Ovary (tissue), 9 donors: Measurements from ENCODE around the gene IL1RAPL1. TPM values are rescaled to one million over a fixed set of nuclear protein-coding genes. Genes with fewer than 3 reads are reported as not detected.

Experiments used
- DNase-seq, 5 donors: peaks; one replicate each; pipeline ENCODE4 v3.0.0-alpha.2; 2019 to 2020
- H3K27ac ChIP-seq, 2 donors: fragments of 200-600 bp; one replicate each; pipeline versions ENCODE4 v1.5.1 to v1.8.0; 2019 to 2022
- H3K27me3 ChIP-seq: fragments of 200-600 bp; one replicate; pipeline ENCODE4 v1.8.0; 2022
- H3K36me3 ChIP-seq: fragments of 200-600 bp; sonication (generic); one replicate; pipeline ENCODE4 v1.5.1; 2019
- H3K4me1 ChIP-seq: one replicate; pipeline ENCODE4 v1.8.1; 2013; ENCODE audit warnings: mild to moderate bottlenecking, moderate library complexity; ENCODE audit not compliant: insufficient read depth
- H3K4me3 ChIP-seq: fragments of 200-600 bp; sonication (generic); one replicate; pipeline ENCODE4 v1.5.1; 2017
- H3K9me3 ChIP-seq, 2 donors: fragments of 200-600 bp in 1 of 2; sonication (generic) in 1 of 2; one replicate each; pipeline versions ENCODE4 v1.5.1 to v1.8.1; 2013 to 2019; ENCODE audit warnings: mild to moderate bottlenecking in 1 of 2, moderate library complexity in 1 of 2
- EP300 ChIP-seq: sonication (generic); formaldehyde crosslinking; IDR thresholded peaks from one replicate; pipeline ENCODE4 v1.6.1; 2017; ENCODE audit warnings: antibody characterized with exemption
- POLR2A ChIP-seq: fragments of 450-650 bp; IDR thresholded peaks from one replicate; pipeline ENCODE4 v1.6.1; 2017; ENCODE audit warnings: antibody characterized with exemption, mild to moderate bottlenecking, moderate library complexity
- WGBS, 3 donors: extraction: QIAGEN DNeasy Blood & Tissue Kit in 1 of 3; methylation state at CpG; one replicate each; pipeline versions ENCODE4 v1.1.5 to v1.1.7; 2013 to 2017; 5-methylcytosine and 5-hydroxymethylcytosine counted together
- intact Hi-C, 4 donors: fragments of 100-400 bp; cut with DNase I; formaldehyde crosslinking; loops; one replicate each; pipeline versions ENCODE4 v1.11.0 to v1.15.1; 2022 to 2023
- polyA plus RNA-seq, 2 donors: library from polyadenylated mRNA; stranded (reverse); fragments of 200-250 nt in 1 of 2; fragments of 350-450 nt in 1 of 2; fragmentation: Illumina TruSeq in 1 of 2; extraction: RNeasy Lipid Tissue Mini Kit (QIAGEN cat#74804) in 1 of 2; gene quantifications; one replicate each; pipeline ENCODE4 v1.2.3, GENCODE V29; 2013 to 2014
- total RNA-seq, 7 donors: library from RNA; depleted of rRNA in 2 of 7; stranded (reverse); fragments of >200 nt in 2 of 7; fragmentation: NEBNext Ultra II Directional in 3 of 7; extraction: Animal tissue kit (Norgen Biotek cat#: 25700) in 3 of 7; gene quantifications; one replicate each; pipeline versions ENCODE4 v1.1.0 to v1.2.4, GENCODE V29; 2016 to 2023
- TF ChIP-seq, protein P1 (sequence below), 3 donors: fragments of 450-650 bp in 2 of 3; fragments of 200-600 bp in 1 of 3; IDR thresholded peaks; one replicate each; pipeline versions ENCODE4 v1.5.1 to v1.8.0; 2016 to 2022; ENCODE audit warnings: antibody characterized with exemption in 3 of 3, mild to moderate bottlenecking in 1 of 3
- donor health status: DM: no; HTN: no; CAD: no; lungs with moderate emphysema.
- donor health status: DM: no; HTN: no; CAD: no.
- donor health status: Bipolar disorder and iron deficiency.
- donor health status: DM: yes; HTN: yes; CAD: no.
- donor health status: DM: no; HTN: no; CAD: no.
- donor health status: DM: yes; HTN: yes; CAD: no.

Gene IL1RAPL1
- total and polyA plus RNA-seq, 9 donors, result 0.23 to 1.3 (median 0.61) TPM

DNA sequence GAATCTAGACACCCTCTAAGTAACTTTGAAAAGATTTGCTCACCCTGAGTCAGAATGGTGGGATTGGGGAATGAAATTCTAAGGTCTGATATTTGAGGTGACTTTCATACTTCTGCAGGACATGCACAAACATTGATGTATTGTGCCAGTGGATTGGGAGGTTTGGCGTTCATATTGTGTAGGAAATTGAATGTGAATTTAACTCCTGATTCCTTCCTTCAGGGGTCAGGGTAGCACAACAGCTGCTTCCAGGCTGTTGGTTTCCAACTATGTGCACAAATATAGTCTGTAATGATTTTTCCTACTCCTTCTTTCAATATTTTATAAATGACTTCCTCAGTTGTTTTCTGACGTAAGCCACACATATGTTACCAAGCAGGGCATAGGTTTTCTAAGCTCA lies 3.1 kb downstream of the IL1RAPL1 start:
- H3K4me1 ChIP-seq, result no peaks in the 10 kb centered on the region
- no peak for DNase-seq
- TF ChIP-seq POLR2A, result no peak
- TF ChIP-seq, protein P1, sequence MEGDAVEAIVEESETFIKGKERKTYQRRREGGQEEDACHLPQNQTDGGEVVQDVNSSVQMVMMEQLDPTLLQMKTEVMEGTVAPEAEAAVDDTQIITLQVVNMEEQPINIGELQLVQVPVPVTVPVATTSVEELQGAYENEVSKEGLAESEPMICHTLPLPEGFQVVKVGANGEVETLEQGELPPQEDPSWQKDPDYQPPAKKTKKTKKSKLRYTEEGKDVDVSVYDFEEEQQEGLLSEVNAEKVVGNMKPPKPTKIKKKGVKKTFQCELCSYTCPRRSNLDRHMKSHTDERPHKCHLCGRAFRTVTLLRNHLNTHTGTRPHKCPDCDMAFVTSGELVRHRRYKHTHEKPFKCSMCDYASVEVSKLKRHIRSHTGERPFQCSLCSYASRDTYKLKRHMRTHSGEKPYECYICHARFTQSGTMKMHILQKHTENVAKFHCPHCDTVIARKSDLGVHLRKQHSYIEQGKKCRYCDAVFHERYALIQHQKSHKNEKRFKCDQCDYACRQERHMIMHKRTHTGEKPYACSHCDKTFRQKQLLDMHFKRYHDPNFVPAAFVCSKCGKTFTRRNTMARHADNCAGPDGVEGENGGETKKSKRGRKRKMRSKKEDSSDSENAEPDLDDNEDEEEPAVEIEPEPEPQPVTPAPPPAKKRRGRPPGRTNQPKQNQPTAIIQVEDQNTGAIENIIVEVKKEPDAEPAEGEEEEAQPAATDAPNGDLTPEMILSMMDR (IDR thresholded peaks at IDR 0.05), result no peak
- TF ChIP-seq EP300, result no peak
- WGBS, 3 donors, result 36 to 39% (median 38%) methylated on average over 2 of the region's 2 CpGs
- H3K4me3 ChIP-seq, result no peak overlapping the region
- no peaks in the 10 kb centered on the region for H3K27me3 ChIP-seq
- H3K27ac ChIP-seq, result no peak overlapping the region
- H3K9me3 ChIP-seq, result no peaks in the 10 kb centered on the region
- intact Hi-C loops, result no loop called here
- H3K36me3 ChIP-seq, result no peaks in the 10 kb centered on the region

DNA sequence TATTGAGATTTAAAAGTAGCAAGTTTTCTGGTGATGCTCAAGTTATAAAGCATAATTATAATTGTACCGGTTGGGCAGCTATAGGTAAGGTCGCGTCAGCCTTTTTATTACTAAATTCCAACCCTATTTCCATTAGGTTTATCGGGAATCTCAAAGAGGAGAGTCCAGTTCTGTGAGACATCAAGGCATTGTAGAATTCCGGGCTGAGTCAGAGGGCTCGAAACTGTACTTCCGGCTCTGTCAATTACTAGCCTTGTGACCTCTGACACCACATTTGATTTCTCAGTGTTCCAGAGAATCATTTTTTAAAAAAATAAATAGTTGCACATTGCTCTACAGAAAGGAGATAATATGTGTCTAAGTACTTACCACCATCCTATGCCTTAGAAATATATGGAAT lies 4.3 kb downstream of the IL1RAPL1 start:
- Histone ChIP-seq H3K27me3 (no peaks in the 10 kb centered on the region), H3K36me3 (no peaks in the 10 kb centered on the region), H3K9me3 (no peaks in the 10 kb centered on the region), H3K4me3 (no peak overlapping the region), H3K4me1 (no peaks in the 10 kb centered on the region), H3K27ac (no peak overlapping the region)
- no peak for TF ChIP-seq POLR2A
- TF ChIP-seq EP300, result no peak
- TF ChIP-seq, protein P1 (IDR thresholded peaks at IDR 0.05), result no peak
- DNase-seq, result no peak
- intact Hi-C loops, result no loop called here
- 66 to 72% (median 72%) methylated on average over 7 of the region's 7 CpGs for WGBS, 3 donors

DNA sequence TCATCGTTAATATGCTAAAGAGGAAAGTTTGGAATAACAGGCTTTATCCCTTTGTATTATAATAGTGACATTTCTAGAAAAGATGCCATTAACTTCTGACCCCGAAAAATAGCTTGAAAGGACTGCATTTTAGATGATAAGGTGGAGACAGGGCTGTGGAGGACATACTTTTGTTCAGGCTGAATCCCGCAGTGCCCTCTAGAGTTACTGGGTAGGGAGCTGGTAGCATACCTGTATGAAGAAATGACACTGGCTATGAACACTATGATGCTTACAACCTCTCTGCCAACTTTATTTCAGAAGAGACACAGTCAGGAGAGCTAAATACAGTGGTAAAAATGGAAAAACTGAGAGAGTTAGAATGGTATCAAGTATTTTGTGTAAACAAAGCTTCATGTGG lies 8.1 kb downstream of the IL1RAPL1 start:
- no peaks in the 10 kb centered on the region for H3K27me3 ChIP-seq
- H3K27ac ChIP-seq, result no peak overlapping the region
- no peak for DNase-seq
- 65 to 77% (median 66%) methylated on average over 3 of the region's 3 CpGs for WGBS, 3 donors
- intact Hi-C loops, result no loop called here
- no peaks in the 10 kb centered on the region for H3K4me1 ChIP-seq
- no peak overlapping the region for H3K4me3 ChIP-seq
- H3K9me3 ChIP-seq, result no peaks in the 10 kb centered on the region
- TF ChIP-seq POLR2A, result no peak
- TF ChIP-seq, protein P1 (IDR thresholded peaks at IDR 0.05), result no peak
- no peak for TF ChIP-seq EP300
- no peaks in the 10 kb centered on the region for H3K36me3 ChIP-seq

DNA sequence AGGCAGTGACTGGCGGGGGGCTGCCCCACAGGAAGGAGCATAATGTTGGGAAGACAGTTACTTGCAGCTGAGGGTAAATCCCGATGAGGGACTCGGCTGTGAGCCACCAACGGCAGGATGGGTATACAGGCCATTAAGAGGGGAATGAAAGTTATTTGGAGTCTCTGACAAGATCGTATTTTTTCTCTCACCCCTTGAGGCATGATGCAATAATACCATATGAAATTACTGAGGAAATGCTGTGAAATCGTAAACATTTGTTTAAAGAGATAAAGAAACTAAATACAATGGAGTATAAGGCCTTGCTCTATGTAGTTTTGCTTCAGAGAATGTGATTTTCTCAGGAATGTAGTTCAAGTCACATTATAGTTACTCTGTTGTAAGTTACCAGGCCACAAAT lies 12.7 kb downstream of the IL1RAPL1 start:
- Histone ChIP-seq H3K9me3 (no peaks in the 10 kb centered on the region), H3K4me1 (no peaks in the 10 kb centered on the region), H3K27me3 (no peaks in the 10 kb centered on the region), H3K4me3 (no peak overlapping the region), H3K36me3 (no peaks in the 10 kb centered on the region), H3K27ac (no peak overlapping the region)
- 68 to 75% (median 68%) methylated on average over 6 of the region's 6 CpGs for WGBS, 3 donors
- TF ChIP-seq POLR2A (no peak), EP300 (no peak)
- TF ChIP-seq, protein P1 (IDR thresholded peaks at IDR 0.05), result no peak
- intact Hi-C loops, result no loop called here
- DNase-seq, result no peak

DNA sequence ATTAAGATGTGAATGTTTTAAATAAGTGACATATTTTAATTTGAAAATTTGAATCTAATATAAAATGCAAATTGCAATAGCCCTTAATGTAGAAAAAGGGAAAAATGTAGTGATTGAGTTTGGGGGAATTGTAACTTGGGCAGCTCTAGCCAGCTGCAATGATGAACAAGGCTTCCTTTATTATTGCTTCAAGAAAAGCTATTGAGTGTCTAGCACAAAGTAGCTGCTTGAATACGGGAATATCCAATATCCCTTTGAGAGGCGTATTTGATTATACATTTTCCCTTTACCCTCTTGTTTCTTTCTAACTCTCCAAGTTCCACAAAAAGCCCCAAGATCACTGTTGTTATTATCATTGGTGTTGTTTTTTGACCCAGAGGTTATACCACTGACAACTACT lies 21.8 kb downstream of the IL1RAPL1 start:
- Histone ChIP-seq H3K27me3 (no peaks in the 10 kb centered on the region), H3K4me1 (no peaks in the 10 kb centered on the region), H3K27ac (no peak overlapping the region), H3K4me3 (no peak overlapping the region), H3K36me3 (no peaks in the 10 kb centered on the region), H3K9me3 (no peaks in the 10 kb centered on the region)
- WGBS, 3 donors, result 91 to 95% (median 92%) methylated on average over 2 of the region's 2 CpGs
- TF ChIP-seq POLR2A (no peak), EP300 (no peak)
- TF ChIP-seq, protein P1 (IDR thresholded peaks at IDR 0.05), result no peak
- DNase-seq, result no peak
- intact Hi-C loops, result no loop called here
